GM23248 (cell line): ENCODE data around the gene TMEM192. TPM values are rescaled to one million over a fixed set of nuclear protein-coding genes. Genes with fewer than 3 reads are reported as not detected.

Experiments
- DNase-seq: peaks from one replicate; pipeline ENCODE4 v3.0.0-alpha.2; 2015
- H2AFZ ChIP-seq: fragments of 200-600 bp; sonication (generic); 2 replicates; pipeline ENCODE4 v1.6.1; 2016; ENCODE audit warnings: antibody characterized with exemption
- H3F3A ChIP-seq: fragments of 200-600 bp; sonication (generic); 2 replicates; pipeline ENCODE4 v1.6.1; 2016; ENCODE audit warnings: mild to moderate bottlenecking, antibody characterized with exemption, mixed run types; ENCODE audit not compliant: insufficient read depth
- H3K27ac ChIP-seq: fragments of 200-600 bp; sonication (generic); 2 replicates; pipeline ENCODE4 v1.5.1; 2016; ENCODE audit warnings: mild to moderate bottlenecking
- H3K27me3 ChIP-seq: fragments of 200-600 bp; sonication (generic); replicated peaks from 2 replicates; pipeline ENCODE4 v1.6.1; 2016; ENCODE audit warnings: mild to moderate bottlenecking; ENCODE audit not compliant: insufficient read depth
- H3K36me3 ChIP-seq: fragments of 200-600 bp; sonication (generic); 2 replicates; pipeline ENCODE4 v1.6.1; 2016; ENCODE audit warnings: low read depth, mild to moderate bottlenecking
- H3K4me1 ChIP-seq: fragments of 200-600 bp; sonication (generic); 2 replicates; pipeline ENCODE4 v1.6.1; 2016; ENCODE audit warnings: mild to moderate bottlenecking; ENCODE audit not compliant: insufficient read depth
- H3K4me2 ChIP-seq: fragments of 200-600 bp; sonication (generic); one replicate; pipeline ENCODE4 v1.6.1; 2016; ENCODE audit warnings: mild to moderate bottlenecking; ENCODE audit not compliant: unreplicated experiment
- H3K4me3 ChIP-seq: fragments of 200-600 bp; sonication (generic); 2 replicates; pipeline ENCODE4 v1.5.1; 2016; ENCODE audit warnings: mild to moderate bottlenecking
- H3K79me2 ChIP-seq: fragments of 200-600 bp; sonication (generic); 2 replicates; pipeline ENCODE4 v1.6.1; 2016; ENCODE audit warnings: mild to moderate bottlenecking; ENCODE audit not compliant: insufficient read depth
- H3K9ac ChIP-seq: fragments of 200-600 bp; sonication (generic); 2 replicates; pipeline ENCODE4 v1.6.1; 2016; ENCODE audit warnings: mild to moderate bottlenecking
- H3K9me2 ChIP-seq: fragments of 200-600 bp; sonication (generic); 2 replicates; pipeline ENCODE4 v1.6.1; 2016; ENCODE audit warnings: mixed run types, mild to moderate bottlenecking, moderate library complexity; ENCODE audit not compliant: insufficient read depth
- H3K9me3 ChIP-seq: fragments of 200-600 bp; sonication (generic); one replicate; pipeline ENCODE4 v1.6.1; 2017; ENCODE audit warnings: low read depth
- H4K20me1 ChIP-seq: fragments of 200-600 bp; sonication (generic); 2 replicates; pipeline ENCODE4 v1.6.0; 2016; ENCODE audit not compliant: insufficient read depth
- EZH2 ChIP-seq: fragments of 200-600 bp; sonication (generic); IDR thresholded peaks from 2 replicates; pipeline ENCODE4 v1.6.1; 2018; ENCODE audit warnings: antibody characterized with exemption, mild to moderate bottlenecking; ENCODE audit not compliant: insufficient read depth, poor library complexity, severe bottlenecking
- EZH2phosphoT487 ChIP-seq: fragments of 200-600 bp; sonication (generic); IDR thresholded peaks from 2 replicates; pipeline ENCODE4 v1.6.1; 2018; ENCODE audit warnings: antibody characterized with exemption, moderate library complexity, mild to moderate bottlenecking, low read depth; ENCODE audit not compliant: insufficient read depth
- WGBS, 2 experiments: methylation state at CpG; one replicate each; pipeline ENCODE4 v1.1.6; 2015 to 2017; ENCODE audit warnings: low lambda C conversion rate in 2 of 2, low coverage in 1 of 2; ENCODE audit errors: missing lambda C conversion rate in 2 of 2; 5-methylcytosine and 5-hydroxymethylcytosine counted together
- in situ Hi-C: fragments of 300-500 bp; cut with MboI; formaldehyde crosslinking; loops from 2 replicates; pipeline ENCODE4 v1.15.0; 2020
- polyA plus RNA-seq: library from polyadenylated mRNA; unstranded; fragments of >200 nt; fragmentation: Nextera tagmentation; extraction: Ambion mirVana; gene quantifications from 2 replicates; pipeline ENCODE4 v1.2.1, GENCODE V29; 2016
- total RNA-seq: library from RNA; depleted of rRNA; stranded (reverse); fragments of >200 nt; shearing (Covaris generic); gene quantifications from 2 replicates; pipeline ENCODE4 v1.2.3, GENCODE V29; 2014

TMEM192 gene
- total and polyA plus RNA-seq, 2 experiments from 2014 or later, result 6.4 to 7.8 TPM

DNA sequence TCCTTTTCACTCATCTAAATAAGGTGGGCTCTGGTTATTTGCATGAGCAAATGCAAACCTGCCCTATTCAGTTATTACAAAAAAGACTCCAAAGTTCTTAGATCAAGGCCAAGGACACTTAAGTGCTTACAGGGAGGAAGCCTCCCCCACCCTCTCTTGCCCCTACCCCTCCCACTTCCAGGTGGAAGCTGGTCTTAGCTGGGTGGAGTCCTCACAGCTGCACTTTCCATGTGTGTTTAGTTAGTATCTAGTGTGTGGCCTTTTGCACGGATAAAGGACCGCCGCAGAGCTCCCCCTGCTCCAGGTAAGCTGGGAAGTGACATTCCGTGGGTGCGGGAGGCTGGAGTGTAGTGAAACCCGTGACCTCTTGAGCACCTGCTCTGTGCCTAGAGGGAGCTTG lies 59.0 kb downstream of the TMEM192 start, which contains the start of gene TRIM75:
TSS of gene TRIM75 (plus strand) at position 222 of the 400 bp plus-strand sequence. CDS start 5,282 bp downstream, outside the sequence.
- no peak within 1 kb of the TSS for H3K4me2 ChIP-seq
- no peaks in the 10 kb centered on the region for H3K4me1 ChIP-seq
- H3K27ac ChIP-seq, result no peak within 1 kb of the TSS
- DNase-seq, result no peak
- H4K20me1 ChIP-seq, result no peaks in the 10 kb centered on the region
- H3K9me3 ChIP-seq, result no peaks in the 10 kb centered on the region
- no peaks in the 10 kb centered on the region for H3K79me2 ChIP-seq
- H3K9me2 ChIP-seq, result no peaks in the 10 kb centered on the region
- H2AFZ ChIP-seq, result no peak within 1 kb of the TSS
- no peak for TF ChIP-seq EZH2
- no peak for TF ChIP-seq EZH2phosphoT487
- in situ Hi-C loops, result no loop called here
- WGBS, 2 experiments, result 37 to 41% methylated on average over 6 of the region's 6 CpGs
- H3K36me3 ChIP-seq, result no peaks in the 10 kb centered on the region
- H3K9ac ChIP-seq, result no peak within 1 kb of the TSS
- no peaks in the 10 kb centered on the region for H3F3A ChIP-seq
- H3K27me3 ChIP-seq, result peaks cover 8% of the 10 kb centered on the region; the same call in 1 of the 2 replicates
- no peak within 1 kb of the TSS for H3K4me3 ChIP-seq

- H4K20me1 ChIP-seq, result no peaks in the 10 kb centered on the region
- H3K4me1 ChIP-seq, result no peaks in the 10 kb centered on the region
- peaks cover 8% of the 10 kb centered on the region; the same call in 1 of the 2 replicates for H3K27me3 ChIP-seq
- H3K9me2 ChIP-seq, result no peaks in the 10 kb centered on the region
- TF ChIP-seq EZH2 (no peak), EZH2phosphoT487 (no peak)
- H3K9me3 ChIP-seq, result no peaks in the 10 kb centered on the region
- no peak overlapping the region for H3K9ac ChIP-seq
- DNase-seq, result no peak
- H3K4me3 ChIP-seq, result no peak overlapping the region
- H3K4me2 ChIP-seq, result no peak overlapping the region
- no peaks in the 10 kb centered on the region for H3F3A ChIP-seq
- no peaks in the 10 kb centered on the region for H3K36me3 ChIP-seq
- WGBS, 2 experiments, result 61 to 63% methylated on average over 3 of the region's 3 CpGs
- H3K27ac ChIP-seq, result no peak overlapping the region
- H3K79me2 ChIP-seq, result no peaks in the 10 kb centered on the region
- in situ Hi-C loops, result no loop called here
- H2AFZ ChIP-seq, result no peak overlapping the region
Observed at GRCh38 chr4:165052627-165053026, 60.0 kb downstream of the TMEM192 start.

- 48 to 60% methylated on average over 5 of the region's 5 CpGs for WGBS, 2 experiments
- H3K9me3 ChIP-seq, result no peaks in the 10 kb centered on the region
- H3K36me3 ChIP-seq, result no peaks in the 10 kb centered on the region
- H2AFZ ChIP-seq, result no peak overlapping the region
- TF ChIP-seq EZH2phosphoT487, result no peak
- TF ChIP-seq EZH2, result no peak
- H3K4me3 ChIP-seq, result no peak overlapping the region
- no peaks in the 10 kb centered on the region for H3K79me2 ChIP-seq
- no peak overlapping the region for H3K4me2 ChIP-seq
- H3K9ac ChIP-seq, result no peak overlapping the region
- no peaks in the 10 kb centered on the region for H3K9me2 ChIP-seq
- no peak overlapping the region for H3K27ac ChIP-seq
- peaks cover 8% of the 10 kb centered on the region; the same call in 1 of the 2 replicates for H3K27me3 ChIP-seq
- no peaks in the 10 kb centered on the region for H3F3A ChIP-seq
- no peak for DNase-seq
- H4K20me1 ChIP-seq, result no peaks in the 10 kb centered on the region
- no peaks in the 10 kb centered on the region for H3K4me1 ChIP-seq
- in situ Hi-C loops, result no loop called here
Observed at GRCh38 chr4:165048170-165048569, 64.5 kb downstream of the TMEM192 start.

GRCh38 chr4:165031436-165032211 lies 81.0 kb downstream of the TMEM192 start, which contains the start of gene TRIM60:
Gene TRIM60, plus strand, starts transcription at chr4:165031999. Its CDS starts 8,074 bp downstream, at chr4:165040073.
- no peaks in the 10 kb centered on the region for H3K79me2 ChIP-seq
- H3K9ac ChIP-seq, result no peak within 1 kb of the TSS
- no peaks in the 10 kb centered on the region for H3K4me1 ChIP-seq
- 81 to 85% methylated on average over 41 of the region's 41 CpGs for WGBS, 2 experiments
- TF ChIP-seq EZH2phosphoT487, result no peak
- no peak for TF ChIP-seq EZH2
- no peaks in the 10 kb centered on the region for H4K20me1 ChIP-seq
- no peak within 1 kb of the TSS for H3K4me2 ChIP-seq
- H3K9me3 ChIP-seq, result no peaks in the 10 kb centered on the region
- in situ Hi-C loops, result no loop called here
- no peak within 1 kb of the TSS for H3K4me3 ChIP-seq
- no peak within 1 kb of the TSS for H2AFZ ChIP-seq
- H3K27me3 ChIP-seq, result no peaks in the 10 kb centered on the region
- no peaks in the 10 kb centered on the region for H3F3A ChIP-seq
- no peaks in the 10 kb centered on the region for H3K36me3 ChIP-seq
- H3K27ac ChIP-seq, result no peak within 1 kb of the TSS
- no peaks in the 10 kb centered on the region for H3K9me2 ChIP-seq
- DNase-seq, result no peak
